ENCODE measurements around the gene STAC. TPM values are rescaled to one million over a fixed set of nuclear protein-coding genes. Genes with fewer than 3 reads are reported as not detected.

The STAC gene
- total RNA-seq, 1 experiment from 2014 or later = not detected

DNA sequence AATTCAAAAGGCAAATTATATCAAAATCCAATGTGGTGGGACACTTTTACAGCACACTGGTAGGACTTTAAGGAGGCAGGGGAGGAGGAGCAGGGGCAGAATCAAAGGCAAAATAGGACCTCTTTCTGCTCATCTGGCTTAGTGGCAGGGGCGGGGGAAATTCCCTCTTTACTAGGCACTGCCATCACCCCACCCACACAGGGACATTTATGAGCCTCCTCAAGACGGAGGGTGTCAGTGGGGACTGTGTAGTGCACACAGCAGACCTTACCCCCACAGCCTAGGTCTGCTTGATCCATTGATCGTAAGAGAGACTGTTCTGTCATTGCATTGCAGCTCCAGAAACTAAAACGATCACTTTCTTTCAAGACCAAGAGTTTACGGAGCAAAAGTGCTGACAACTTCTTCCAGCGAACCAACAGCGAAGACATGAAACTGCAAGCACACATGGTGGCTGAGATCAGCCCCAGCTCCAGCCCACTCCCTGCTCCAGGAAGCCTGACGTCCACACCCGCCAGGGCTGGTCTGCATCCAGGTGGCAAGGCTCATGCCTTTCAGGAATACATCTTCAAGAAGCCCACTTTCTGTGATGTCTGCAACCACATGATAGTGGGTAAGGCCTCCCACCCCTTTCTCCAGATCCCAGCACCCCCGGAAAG, 62.9 kb downstream of the STAC start:
- no peaks in the 10 kb centered on the region for H3K36me3 ChIP-seq (ENCODE audit: control insufficient read depth, insufficient read depth, low read length)
- no peaks in the 10 kb centered on the region; the same call in 1 of the 2 replicates for H3K4me1 ChIP-seq
- H3K27ac Mint-ChIP-seq (ENCODE audit: unreplicated experiment) = no peak overlapping the region
- H3K9me3 Mint-ChIP-seq (ENCODE audit: unreplicated experiment) = no peaks in the 10 kb centered on the region
- no peaks in the 10 kb centered on the region for H3K27me3 ChIP-seq (replicated peaks; ENCODE audit: control insufficient read depth, insufficient read depth, low read length)
- TF ChIP-seq CTCF (IDR thresholded peaks at IDR 0.05; ENCODE audit: insufficient read depth in 1 of 2, low read depth in 1 of 2, low read length in 1 of 2, severe bottlenecking in 1 of 2, unreplicated experiment in 1 of 2) = no peak
- no peak overlapping the region for H3K4me3 Mint-ChIP-seq (ENCODE audit: unreplicated experiment)
- no peak for DNase-seq
- H3K36me3 Mint-ChIP-seq (ENCODE audit: insufficient read depth, unreplicated experiment) = no peaks in the 10 kb centered on the region
- intact Hi-C loops (cut with micrococcal nuclease; ENCODE audit: unreplicated experiment) = no loop called here
- H3K9me3 ChIP-seq = no peaks in the 10 kb centered on the region
- H3K27me3 Mint-ChIP-seq (ENCODE audit: insufficient read depth, unreplicated experiment) = peaks cover 11% of the 10 kb centered on the region
- ChIA-PET CTCF (no interaction called here), POLR2A (no interaction called here)
- no peaks in the 10 kb centered on the region for H3K4me1 Mint-ChIP-seq (ENCODE audit: low read depth, unreplicated experiment)
- no peak overlapping the region for H3K4me3 ChIP-seq (ENCODE audit: low read depth, low read length)
- no TSS peak for BruUV-seq (replicated peaks)

DNA sequence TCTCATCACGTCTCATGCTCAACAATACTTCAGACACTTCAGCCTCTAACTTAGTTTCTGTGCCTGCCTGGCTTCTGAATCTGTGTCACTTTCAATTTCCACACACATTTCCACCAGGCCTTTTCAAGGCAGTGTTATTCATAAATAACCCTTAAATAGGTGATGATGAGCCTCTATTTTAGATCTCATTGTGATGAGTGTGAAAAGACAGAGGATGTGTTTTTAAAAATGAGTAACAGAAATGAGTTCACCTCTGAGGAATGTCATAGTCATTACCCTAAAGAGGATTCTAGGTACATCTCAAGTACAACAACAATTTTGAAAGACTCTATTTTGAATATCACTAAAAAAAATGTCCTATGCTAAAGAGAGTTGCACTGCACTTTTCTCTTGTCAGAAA, 64.6 kb downstream of the STAC start:
- DNase-seq = no peak
- CTCF ChIA-PET = no interaction called here
- BruUV-seq (replicated peaks) = no TSS peak
- H3K4me1 Mint-ChIP-seq (ENCODE audit: low read depth, unreplicated experiment) = no peaks in the 10 kb centered on the region
- TF ChIP-seq CTCF (IDR thresholded peaks at IDR 0.05; ENCODE audit: insufficient read depth in 1 of 2, low read depth in 1 of 2, low read length in 1 of 2, severe bottlenecking in 1 of 2, unreplicated experiment in 1 of 2) = no peak
- H3K27ac Mint-ChIP-seq (ENCODE audit: unreplicated experiment) = no peak overlapping the region
- H3K4me1 ChIP-seq = no peaks in the 10 kb centered on the region; the same call in 1 of the 2 replicates
- H3K27me3 ChIP-seq (replicated peaks; ENCODE audit: control insufficient read depth, insufficient read depth, low read length) = no peaks in the 10 kb centered on the region
- H3K9me3 ChIP-seq = no peaks in the 10 kb centered on the region
- peaks cover 5% of the 10 kb centered on the region for H3K27me3 Mint-ChIP-seq (ENCODE audit: insufficient read depth, unreplicated experiment)
- POLR2A ChIA-PET = no interaction called here
- intact Hi-C loops (cut with micrococcal nuclease; ENCODE audit: unreplicated experiment) = no loop called here
- H3K4me3 ChIP-seq (ENCODE audit: low read depth, low read length) = no peak overlapping the region
- H3K36me3 ChIP-seq (ENCODE audit: control insufficient read depth, insufficient read depth, low read length) = no peaks in the 10 kb centered on the region
- H3K4me3 Mint-ChIP-seq (ENCODE audit: unreplicated experiment) = no peak overlapping the region
- H3K9me3 Mint-ChIP-seq (ENCODE audit: unreplicated experiment) = no peaks in the 10 kb centered on the region
- no peaks in the 10 kb centered on the region for H3K36me3 Mint-ChIP-seq (ENCODE audit: insufficient read depth, unreplicated experiment)

DNA sequence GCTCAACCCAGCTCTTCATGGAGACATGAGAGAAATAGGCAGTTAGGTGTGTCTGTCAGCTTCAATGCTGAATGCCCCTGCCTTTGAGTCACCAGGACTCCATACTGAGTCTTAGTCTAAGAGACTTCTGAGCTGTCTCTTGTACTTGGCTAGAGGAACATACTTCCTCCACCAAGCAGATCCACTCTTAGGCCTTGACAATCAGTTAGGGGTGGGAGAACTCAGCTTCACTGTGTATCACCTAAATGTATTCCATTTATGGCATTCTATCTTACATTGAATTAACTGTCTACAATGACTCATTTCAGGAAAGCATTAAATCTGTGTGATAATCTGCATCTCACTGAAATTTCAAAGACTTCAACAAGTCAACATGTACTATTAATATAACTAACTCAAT, 66.0 kb downstream of the STAC start:
- Mint-ChIP-seq H3K36me3 (ENCODE audit: insufficient read depth, unreplicated experiment) (no peaks in the 10 kb centered on the region), H3K9me3 (ENCODE audit: unreplicated experiment) (no peaks in the 10 kb centered on the region), H3K27ac (ENCODE audit: unreplicated experiment) (no peak overlapping the region), H3K4me3 (ENCODE audit: unreplicated experiment) (no peak overlapping the region), H3K4me1 (ENCODE audit: low read depth, unreplicated experiment) (no peaks in the 10 kb centered on the region), H3K27me3 (ENCODE audit: insufficient read depth, unreplicated experiment) (peaks cover 3% of the 10 kb centered on the region)
- DNase-seq = no peak
- Histone ChIP-seq H3K27me3 (replicated peaks; ENCODE audit: control insufficient read depth, insufficient read depth, low read length) (no peaks in the 10 kb centered on the region), H3K9me3 (no peaks in the 10 kb centered on the region), H3K4me3 (ENCODE audit: low read depth, low read length) (no peak overlapping the region), H3K36me3 (ENCODE audit: control insufficient read depth, insufficient read depth, low read length) (no peaks in the 10 kb centered on the region), H3K4me1 (no peaks in the 10 kb centered on the region; the same call in 1 of the 2 replicates)
- intact Hi-C loops (cut with micrococcal nuclease; ENCODE audit: unreplicated experiment) = no loop called here
- BruUV-seq (replicated peaks) = no TSS peak
- ChIA-PET CTCF (no interaction called here), POLR2A (no interaction called here)
- no peak for TF ChIP-seq CTCF (IDR thresholded peaks at IDR 0.05; ENCODE audit: insufficient read depth in 1 of 2, low read depth in 1 of 2, low read length in 1 of 2, severe bottlenecking in 1 of 2, unreplicated experiment in 1 of 2)

All from Caco-2 (cell line).